Muscle of leg (tissue), 16 donors: ENCODE data around the gene MOB4. TPM values are rescaled to one million over a fixed set of nuclear protein-coding genes. Genes with fewer than 3 reads are reported as not detected.
"Not testable (repeated sequence)": the region's sequence is repeated elsewhere in the genome, so short reads cannot be mapped to it uniquely, and the experiment has no call there.

Experiments used
- DNase-seq: peaks from one replicate; pipeline ENCODE4 v3.0.0; 2013
- H3K27ac ChIP-seq: one replicate; pipeline ENCODE4 v1.5.1; 2013; ENCODE audit warnings: mild to moderate bottlenecking, low read length, control low read depth
- H3K27me3 ChIP-seq: one replicate; pipeline ENCODE4 v1.6.1; 2013; ENCODE audit warnings: low read length; ENCODE audit not compliant: control insufficient read depth, insufficient read depth
- H3K36me3 ChIP-seq: one replicate; pipeline ENCODE4 v1.6.1; 2013; ENCODE audit warnings: low read length; ENCODE audit not compliant: control insufficient read depth, insufficient read depth
- H3K4me1 ChIP-seq: one replicate; pipeline ENCODE4 v1.6.1; 2013; ENCODE audit warnings: low read length; ENCODE audit not compliant: control insufficient read depth, insufficient read depth
- H3K4me3 ChIP-seq: one replicate; pipeline ENCODE4 v1.5.1; 2013; ENCODE audit warnings: low read length, control low read depth
- H3K9me3 ChIP-seq: replicated peaks from 2 replicates; pipeline ENCODE4 v1.6.1; 2013; ENCODE audit warnings: low read depth, low read length; ENCODE audit not compliant: control insufficient read depth
- WGBS: methylation state at CpG from one replicate; pipeline ENCODE4 v1.1.5; 2013; ENCODE audit warnings: missing lambda C conversion rate; ENCODE audit not compliant: insufficient coverage; 5-methylcytosine and 5-hydroxymethylcytosine counted together
- long read RNA-seq, 11 donors: transcript quantifications; one replicate each; lab custom pipeline, GENCODE V29; 2026
- polyA plus RNA-seq, 8 donors: library from polyadenylated mRNA; unstranded; fragments of 120-200 nt; gene quantifications; one replicate each; pipeline versions ENCODE4 v1.2.1 to v1.2.3, GENCODE V29; 2013; ENCODE audit warnings: inconsistent platforms in 1 of 8, low replicate concordance in 1 of 8; ENCODE audit not compliant: insufficient read length in 8 of 8, insufficient read depth in 1 of 8
- total RNA-seq: library from RNA; stranded (reverse); fragments of 120-200 nt; gene quantifications from one replicate; pipeline ENCODE4 v1.2.4, GENCODE V29; 2013

Gene MOB4
- total RNA-seq = 35.1 TPM
- 10 to 100 TPM; 34.9 to 45.1 (median 41.7) TPM for polyA plus RNA-seq
- long read RNA-seq, donor 1, transcript MOB4-202 (8 exons, 3,986 nt) = major isoform, 8 of 8 reads
- long read RNA-seq, donor 1, partial matches to known transcripts = 0 of 8 reads
- long read RNA-seq, donor 1, other reads (novel, unspliced or antisense) = 0 of 8 reads
- long read RNA-seq, donor 2, transcript MOB4-202 (8 exons, 3,986 nt) = major isoform, 7 of 7 reads
- long read RNA-seq, donor 2, partial matches to known transcripts = 0 of 7 reads
- long read RNA-seq, donor 2, other reads (novel, unspliced or antisense) = 0 of 7 reads
- long read RNA-seq, donor 3, transcript MOB4-202 (8 exons, 3,986 nt) = major isoform, 23 of 25 reads
- long read RNA-seq, donor 3, partial matches to known transcripts = 0 of 25 reads
- long read RNA-seq, donor 3, other reads (novel, unspliced or antisense) = 0 of 25 reads
- long read RNA-seq, donor 4, transcript MOB4-202 (8 exons, 3,986 nt) = major isoform, 13 of 16 reads
- long read RNA-seq, donor 4, partial matches to known transcripts = 0 of 16 reads
- long read RNA-seq, donor 4, other reads (novel, unspliced or antisense) = 0 of 16 reads
- long read RNA-seq, donor 5, transcript MOB4-202 (8 exons, 3,986 nt) = major isoform, 47 of 103 reads
- long read RNA-seq, donor 5, transcript MOB4-207 (7 exons, 1,021 nt) = minor isoform, 7 of 103 reads
- long read RNA-seq, donor 5, partial matches to known transcripts = 38 of 103 reads
- long read RNA-seq, donor 5, other reads (novel, unspliced or antisense) = 11 of 103 reads
- long read RNA-seq, donor 6, transcript MOB4-202 (8 exons, 3,986 nt) = major isoform, 40 of 63 reads
- long read RNA-seq, donor 6, partial matches to known transcripts = 18 of 63 reads
- long read RNA-seq, donor 6, other reads (novel, unspliced or antisense) = 0 of 63 reads
- long read RNA-seq, donor 7, transcript MOB4-202 (8 exons, 3,986 nt) = major isoform, 30 of 44 reads
- long read RNA-seq, donor 7, transcript MOB4-207 (7 exons, 1,021 nt) = minor isoform, 9 of 44 reads
- long read RNA-seq, donor 7, partial matches to known transcripts = 5 of 44 reads
- long read RNA-seq, donor 7, other reads (novel, unspliced or antisense) = 0 of 44 reads
- long read RNA-seq, donor 8, transcript MOB4-207 (7 exons, 1,021 nt) = minor isoform, 6 of 28 reads
- long read RNA-seq, donor 8, transcript MOB4-202 (8 exons, 3,986 nt) = major isoform, 22 of 28 reads
- long read RNA-seq, donor 8, partial matches to known transcripts = 0 of 28 reads
- long read RNA-seq, donor 8, other reads (novel, unspliced or antisense) = 0 of 28 reads
- long read RNA-seq, donor 9, transcript MOB4-202 (8 exons, 3,986 nt) = major isoform, 12 of 23 reads
- long read RNA-seq, donor 9, partial matches to known transcripts = 7 of 23 reads
- long read RNA-seq, donor 9, other reads (novel, unspliced or antisense) = 0 of 23 reads
- long read RNA-seq, donor 10, transcript MOB4-202 (8 exons, 3,986 nt) = major isoform, 19 of 45 reads
- long read RNA-seq, donor 10, partial matches to known transcripts = 21 of 45 reads
- long read RNA-seq, donor 10, other reads (novel, unspliced or antisense) = 0 of 45 reads
- long read RNA-seq, donor 11, transcript MOB4-202 (8 exons, 3,986 nt) = major isoform, 15 of 28 reads
- long read RNA-seq, donor 11, partial matches to known transcripts = 8 of 28 reads
- long read RNA-seq, donor 11, other reads (novel, unspliced or antisense) = 0 of 28 reads

DNA sequence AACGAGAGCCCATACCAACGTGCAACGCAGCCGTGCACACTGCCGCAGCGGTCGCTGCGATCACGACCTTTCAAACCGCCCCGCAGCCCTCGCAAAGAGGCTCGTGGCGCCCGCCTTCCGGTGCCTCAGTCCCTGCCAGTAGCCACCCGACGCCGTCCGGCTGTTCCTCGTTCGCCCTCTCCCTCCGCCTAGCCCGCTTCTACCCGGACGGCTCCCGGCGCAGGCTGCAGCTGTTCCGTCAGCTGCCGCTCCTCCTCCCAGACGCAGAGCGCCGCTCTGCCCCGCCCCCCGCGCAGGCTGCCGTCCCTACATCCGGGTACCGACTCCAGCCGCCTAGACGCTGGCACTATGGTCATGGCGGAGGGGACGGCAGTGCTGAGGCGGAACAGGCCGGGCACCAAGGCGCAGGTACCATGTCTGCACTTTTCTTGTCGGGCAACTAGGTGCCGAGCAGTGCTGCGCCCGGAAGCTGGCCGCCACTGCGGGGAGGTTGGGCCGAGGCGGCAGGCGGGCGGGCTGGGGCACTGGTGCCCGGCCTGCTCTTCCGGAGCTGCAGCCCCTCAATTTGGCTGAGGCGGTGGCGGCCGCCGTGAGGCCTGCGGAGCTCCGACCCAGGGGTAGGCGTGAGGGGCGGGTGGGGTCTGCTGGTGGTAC, at the start of gene MOB4:
Gene MOB4, plus strand, starts transcription at position 328 of the 654 bp plus-strand sequence. Its CDS starts 21 bp downstream, at position 349.
- DNase-seq = peak; percentile 98
- H3K9me3 ChIP-seq = no peaks in the 10 kb centered on the region
- H3K36me3 ChIP-seq = peaks cover 2% of the 10 kb centered on the region
- peak within 1 kb of the TSS; percentile 96 for H3K27ac ChIP-seq
- peak within 1 kb of the TSS; percentile 90 for H3K4me3 ChIP-seq
- H3K4me1 ChIP-seq = peaks cover 4% of the 10 kb centered on the region
- under 1% methylated on average over 58 of the region's 66 CpGs for WGBS
- H3K27me3 ChIP-seq = no peaks in the 10 kb centered on the region

DNA sequence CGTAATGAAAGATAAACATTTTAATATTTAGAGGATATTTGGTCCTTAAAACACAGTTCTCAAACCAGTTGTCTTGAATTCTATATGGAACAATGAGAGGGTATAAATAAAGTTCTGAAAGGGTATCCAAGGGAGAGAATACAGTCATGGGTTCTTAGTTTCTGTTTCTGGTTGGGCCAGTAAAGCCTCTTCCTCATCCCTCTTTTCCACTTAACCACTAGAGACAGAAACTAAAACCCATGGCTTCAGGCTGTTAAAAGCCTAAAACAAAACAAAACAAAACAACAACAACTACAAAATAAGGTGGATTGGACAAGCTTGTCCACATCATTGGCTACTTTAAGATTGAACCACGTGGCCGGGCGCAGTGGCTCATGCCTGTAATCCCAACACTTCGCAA, 43.7 kb upstream of the MOB4 start:
- no peaks in the 10 kb centered on the region for H3K27me3 ChIP-seq
- no peaks in the 10 kb centered on the region for H3K4me1 ChIP-seq
- no peaks in the 10 kb centered on the region for H3K9me3 ChIP-seq
- H3K27ac ChIP-seq = no peak overlapping the region
- DNase-seq = no peak
- 89% methylated on average over 3 of the region's 5 CpGs for WGBS
- peaks cover 47% of the 10 kb centered on the region for H3K36me3 ChIP-seq
- no peak overlapping the region for H3K4me3 ChIP-seq

GRCh38 chr2:197477797-197478196, 38.1 kb upstream of the MOB4 start:
- no peak overlapping the region for H3K27ac ChIP-seq
- 100% methylated on average over 2 of the region's 3 CpGs for WGBS
- no peak for DNase-seq
- peaks cover 40% of the 10 kb centered on the region for H3K36me3 ChIP-seq
- H3K27me3 ChIP-seq = no peaks in the 10 kb centered on the region
- no peaks in the 10 kb centered on the region for H3K9me3 ChIP-seq
- H3K4me3 ChIP-seq = no peak overlapping the region
- H3K4me1 ChIP-seq = no peaks in the 10 kb centered on the region

DNA sequence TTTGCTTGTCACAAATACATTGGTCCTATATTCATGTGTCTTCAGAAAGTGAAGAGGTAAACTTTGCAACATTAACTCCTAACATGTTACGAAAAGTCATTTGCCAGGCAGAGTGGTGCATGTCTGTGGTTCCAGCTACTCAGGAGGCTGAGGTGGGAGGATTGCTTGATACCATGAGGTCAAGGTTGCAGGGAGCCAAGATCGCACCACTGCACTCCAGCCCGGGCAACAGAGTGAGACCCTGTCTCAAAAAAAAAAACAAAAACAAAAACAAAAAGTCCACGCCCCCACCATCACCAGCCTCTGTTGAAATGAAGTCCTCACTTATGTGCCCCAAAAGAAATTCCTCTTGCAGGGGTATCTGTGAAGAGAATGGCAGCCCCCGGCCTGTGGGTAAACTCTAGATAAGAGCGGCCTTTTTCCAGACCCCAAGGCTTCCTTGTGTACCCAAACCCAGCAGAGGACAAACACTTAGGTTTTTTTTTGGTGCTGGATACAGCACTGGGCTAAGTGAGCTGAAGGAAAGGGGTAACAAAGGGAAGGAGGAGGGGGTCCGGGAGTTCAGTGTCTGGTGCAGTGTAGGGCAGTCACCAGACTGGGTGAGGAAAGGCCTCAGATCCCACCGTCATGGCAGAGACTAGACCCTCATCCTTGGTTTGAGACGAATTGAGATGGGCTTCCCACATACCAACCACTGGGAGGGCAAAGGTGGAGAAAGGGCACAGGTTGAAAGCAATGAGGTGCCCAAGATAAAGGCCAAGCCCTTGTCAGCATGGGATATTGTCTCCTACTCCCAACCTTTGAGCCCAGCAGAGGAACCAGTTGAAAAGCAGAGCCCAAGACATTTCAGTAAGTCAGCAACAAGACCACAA, 35.5 kb upstream of the MOB4 start:
- 80% methylated on average over 2 of the region's 9 CpGs for WGBS
- peaks cover 7% of the 10 kb centered on the region for H3K9me3 ChIP-seq
- no peak for DNase-seq
- no peak overlapping the region for H3K4me3 ChIP-seq
- peaks cover 38% of the 10 kb centered on the region for H3K36me3 ChIP-seq
- H3K4me1 ChIP-seq = no peaks in the 10 kb centered on the region
- no peak overlapping the region for H3K27ac ChIP-seq
- H3K27me3 ChIP-seq = no peaks in the 10 kb centered on the region

GRCh38 chr2:197484248-197484647, 31.6 kb upstream of the MOB4 start:
- WGBS = no CpG with 5 or more reads among the region's 3 CpGs
- not testable (repeated sequence) for H3K27me3 ChIP-seq, DNase-seq, H3K4me3 ChIP-seq, H3K4me1 ChIP-seq, H3K9me3 ChIP-seq, H3K27ac ChIP-seq
- peaks cover 36% of the 10 kb centered on the region for H3K36me3 ChIP-seq

GRCh38 chr2:197486175-197486574, 29.7 kb upstream of the MOB4 start:
- DNase-seq = no peak
- Histone ChIP-seq H3K36me3 (peaks cover 46% of the 10 kb centered on the region), H3K4me1 (no peaks in the 10 kb centered on the region), H3K9me3 (peaks cover 7% of the 10 kb centered on the region), H3K27ac (no peak overlapping the region), H3K4me3 (no peak overlapping the region), H3K27me3 (no peaks in the 10 kb centered on the region)
- WGBS = no CpG with 5 or more reads among the region's 2 CpGs

GRCh38 chr2:197487385-197487784, 28.5 kb upstream of the MOB4 start:
- no peak overlapping the region for H3K4me3 ChIP-seq
- WGBS = 96% methylated on average over 4 of the region's 4 CpGs
- H3K27ac ChIP-seq = no peak overlapping the region
- H3K9me3 ChIP-seq = peaks cover 7% of the 10 kb centered on the region
- H3K27me3 ChIP-seq = no peaks in the 10 kb centered on the region
- no peaks in the 10 kb centered on the region for H3K4me1 ChIP-seq
- H3K36me3 ChIP-seq = peaks cover 56% of the 10 kb centered on the region
- DNase-seq = no peak

- Histone ChIP-seq H3K36me3 (peaks cover 42% of the 10 kb centered on the region), H3K9me3 (no peaks in the 10 kb centered on the region), H3K27ac (no peak overlapping the region), H3K27me3 (no peaks in the 10 kb centered on the region), H3K4me1 (peaks cover 9% of the 10 kb centered on the region), H3K4me3 (no peak overlapping the region)
- DNase-seq = no peak
- WGBS = no CpG with 5 or more reads among the region's 2 CpGs
Observed at GRCh38 chr2:197495433-197496134, 20.3 kb upstream of the MOB4 start.
